22Rv1 (cell line): ENCODE data around the gene AFDN.

ENCODE experiments used
- CTCF ChIP-seq: fragments of 450-650 bp; IDR thresholded peaks from 2 replicates; pipeline ENCODE4 v1.5.1; 2017; ENCODE audit warnings: mild to moderate bottlenecking
- ZFX ChIP-seq: fragments of 450-650 bp; IDR thresholded peaks from 2 replicates; pipeline ENCODE4 v1.6.1; 2017; ENCODE audit warnings: antibody characterized with exemption, borderline replicate concordance

- TF ChIP-seq CTCF: no peak
- TF ChIP-seq ZFX: no peak
Observed at GRCh38 chr6:167912494-167912893, 85.8 kb downstream of the AFDN start.
